Mesenchymal stem cell (in vitro differentiated cells and primary cell): ENCODE measurements around the gene IFNA6.

Experiments used
- DNase-seq: peaks from one replicate; pipeline ENCODE4 v3.0.0-alpha.2; 2013
- H2AFZ ChIP-seq: one replicate; pipeline ENCODE4 v1.6.1; 2013; ENCODE audit warnings: low read depth, mild to moderate bottlenecking, control low read depth, inconsistent platforms, low read length, moderate library complexity
- H2AK5ac ChIP-seq: 2 replicates; pipeline ENCODE4 v1.6.1; 2013; ENCODE audit warnings: low read length, moderate library complexity, mild to moderate bottlenecking, inconsistent platforms; ENCODE audit not compliant: severe bottlenecking
- H2BK120ac ChIP-seq: one replicate; pipeline ENCODE4 v1.6.1; 2013; ENCODE audit warnings: low read depth, mild to moderate bottlenecking, inconsistent platforms, low read length, moderate library complexity
- H2BK12ac ChIP-seq, 2 experiments: one replicate each; pipeline ENCODE4 v1.6.1; 2013; ENCODE audit warnings: inconsistent platforms in 2 of 2, low read length in 2 of 2, mild to moderate bottlenecking in 2 of 2, moderate library complexity in 2 of 2, control low read depth in 1 of 2
- H2BK15ac ChIP-seq: one replicate; pipeline ENCODE4 v1.6.1; 2013; ENCODE audit warnings: mild to moderate bottlenecking, low read depth, inconsistent platforms; ENCODE audit not compliant: poor library complexity, severe bottlenecking
- H2BK5ac ChIP-seq: 2 replicates; pipeline ENCODE4 v1.6.1; 2013; ENCODE audit warnings: low read depth, mild to moderate bottlenecking, low read length, control low read depth, inconsistent platforms; ENCODE audit not compliant: poor library complexity, severe bottlenecking
- H3K14ac ChIP-seq, 2 experiments: one replicate each; pipeline ENCODE4 v1.6.1; 2013; ENCODE audit warnings: inconsistent platforms in 2 of 2, low read length in 2 of 2, control low read depth in 1 of 2, mild to moderate bottlenecking in 1 of 2, moderate library complexity in 1 of 2
- H3K18ac ChIP-seq, 2 experiments: one replicate each; pipeline ENCODE4 v1.6.1; 2013; ENCODE audit warnings: inconsistent platforms in 2 of 2, low read length in 2 of 2, control low read depth in 1 of 2, low read depth in 1 of 2, mild to moderate bottlenecking in 1 of 2
- H3K23ac ChIP-seq, 2 experiments: one replicate each; pipeline ENCODE4 v1.6.1; 2013; ENCODE audit warnings: inconsistent platforms in 2 of 2, low read length in 2 of 2, mild to moderate bottlenecking in 2 of 2, moderate library complexity in 2 of 2, control low read depth in 1 of 2
- H3K27ac ChIP-seq: 2 replicates; pipeline ENCODE4 v1.5.1; 2013; ENCODE audit warnings: mild to moderate bottlenecking, moderate library complexity, low read length, control low read depth, inconsistent platforms; ENCODE audit not compliant: poor library complexity, severe bottlenecking
- H3K27me3 ChIP-seq, 2 experiments: 2 replicates each; pipeline versions ENCODE4 v1.6.1 to v1.7.0; 2013; ENCODE audit warnings: low read length in 2 of 2, mild to moderate bottlenecking in 2 of 2, moderate library complexity in 2 of 2, control low read depth in 1 of 2, inconsistent platforms in 1 of 2; ENCODE audit not compliant: control insufficient read depth in 1 of 2, insufficient read depth in 1 of 2
- H3K36me3 ChIP-seq, 2 experiments: 2 replicates each; pipeline versions ENCODE4 v1.6.1 to v1.7.0; 2013; ENCODE audit warnings: low read length in 2 of 2, control low read depth in 1 of 2, inconsistent platforms in 1 of 2, low read depth in 1 of 2, mild to moderate bottlenecking in 1 of 2; ENCODE audit not compliant: insufficient read depth in 2 of 2, control insufficient read depth in 1 of 2
- H3K4ac ChIP-seq, 2 experiments: one replicate each; pipeline ENCODE4 v1.6.1; 2013; ENCODE audit warnings: inconsistent platforms in 2 of 2, low read length in 2 of 2, mild to moderate bottlenecking in 2 of 2, moderate library complexity in 2 of 2, control low read depth in 1 of 2, low read depth in 1 of 2
- H3K4me1 ChIP-seq: 2 replicates; pipeline ENCODE4 v1.6.1; 2013; ENCODE audit warnings: low read depth, low read length, control low read depth; ENCODE audit not compliant: control insufficient read depth, insufficient read depth
- H3K4me2 ChIP-seq: 2 replicates; pipeline ENCODE4 v1.6.1; 2013; ENCODE audit warnings: low read length, mild to moderate bottlenecking, inconsistent platforms; ENCODE audit not compliant: poor library complexity, severe bottlenecking
- H3K4me3 ChIP-seq, 2 experiments: 2 replicates each; pipeline versions ENCODE4 v1.5.1 to v1.7.0; 2013; ENCODE audit warnings: low read length in 2 of 2, mild to moderate bottlenecking in 2 of 2, control low read depth in 1 of 2, low read depth in 1 of 2; ENCODE audit not compliant: insufficient read depth in 1 of 2
- H3K79me1 ChIP-seq: replicated peaks from 2 replicates; pipeline ENCODE4 v1.6.1; 2013; ENCODE audit warnings: mild to moderate bottlenecking, control low read depth, low read length, inconsistent platforms; ENCODE audit not compliant: poor library complexity, severe bottlenecking
- H3K9ac ChIP-seq: 2 replicates; pipeline ENCODE4 v1.7.0; 2013; ENCODE audit warnings: mild to moderate bottlenecking, low read length, moderate library complexity
- H3K9me3 ChIP-seq: 2 replicates; pipeline ENCODE4 v1.7.0; 2013; ENCODE audit warnings: mild to moderate bottlenecking, low read length; ENCODE audit not compliant: control insufficient read depth
- H4K8ac ChIP-seq: one replicate; pipeline ENCODE4 v1.6.1; 2013; ENCODE audit warnings: inconsistent platforms, mild to moderate bottlenecking, low read length, moderate library complexity
- H4K91ac ChIP-seq: one replicate; pipeline ENCODE4 v1.6.1; 2013; ENCODE audit warnings: mild to moderate bottlenecking, low read length, inconsistent platforms
- WGBS: methylation state at CpG from one replicate; pipeline ENCODE4 v1.1.7; 2013; ENCODE audit warnings: mixed read lengths; 5-methylcytosine and 5-hydroxymethylcytosine counted together

IFNA6 gene

GRCh38 chr9:21326526-21327139 lies 24.1 kb downstream of the IFNA6 start:
- H2AFZ ChIP-seq: no peak overlapping the region
- no peak overlapping the region for H3K27ac ChIP-seq
- peaks cover 2% of the 10 kb centered on the region for H3K79me1 ChIP-seq
- no peaks in the 10 kb centered on the region for H3K9me3 ChIP-seq
- no peak overlapping the region for H2AK5ac ChIP-seq
- H2BK15ac ChIP-seq: no peak overlapping the region
- H4K91ac ChIP-seq: no peak overlapping the region
- no peak overlapping the region for H2BK12ac ChIP-seq
- no CpG with 5 or more reads among the region's 2 CpGs for WGBS
- no peaks in the 10 kb centered on the region for H3K27me3 ChIP-seq
- H3K18ac ChIP-seq: no peak overlapping the region
- H2BK5ac ChIP-seq: no peak overlapping the region
- H3K23ac ChIP-seq: no peak overlapping the region
- H3K14ac ChIP-seq: no peak overlapping the region
- H4K8ac ChIP-seq: no peak overlapping the region
- H2BK120ac ChIP-seq: no peak overlapping the region
- H3K4ac ChIP-seq: no peak overlapping the region
- H3K4me3 ChIP-seq: no peak overlapping the region
- H3K36me3 ChIP-seq: peaks cover 6 to 44% of the 10 kb centered on the region in 2 experiments
- peaks cover under 1% of the 10 kb centered on the region for H3K4me1 ChIP-seq
- peak overlapping the region; percentile 51 for H3K9ac ChIP-seq
- peak; percentile 63 for DNase-seq
- no peak overlapping the region for H3K4me2 ChIP-seq

- 95% methylated on average over 4 of the region's 4 CpGs for WGBS
- Histone ChIP-seq H3K4me1 (no peaks in the 10 kb centered on the region), H3K4me2 (no peak overlapping the region), H3K14ac (no peak overlapping the region), H2AK5ac (no peak overlapping the region), H3K79me1 (peaks cover 2% of the 10 kb centered on the region), H3K27me3 (no peaks in the 10 kb centered on the region), H4K8ac (no peak overlapping the region), H3K4me3 (no peak overlapping the region), H3K18ac (no peak overlapping the region), H2BK5ac (no peak overlapping the region), H3K27ac (no peak overlapping the region), H3K23ac (no peak overlapping the region), H2AFZ (no peak overlapping the region), H2BK12ac (no peak overlapping the region), H4K91ac (no peak overlapping the region), H3K9me3 (no peaks in the 10 kb centered on the region), H3K36me3 (peaks cover 10 to 50% of the 10 kb centered on the region in 2 experiments), H2BK120ac (no peak overlapping the region), H3K9ac (no peak overlapping the region), H2BK15ac (no peak overlapping the region), H3K4ac (no peak overlapping the region)
- no peak for DNase-seq
Measured at GRCh38 chr9:21324047-21324446, 26.6 kb downstream of the IFNA6 start.

- Histone ChIP-seq H2AK5ac (no peak overlapping the region), H3K23ac (no peak overlapping the region), H3K36me3 (peaks cover 10 to 46% of the 10 kb centered on the region in 2 experiments), H2BK5ac (no peak overlapping the region), H3K4me1 (no peaks in the 10 kb centered on the region), H2BK120ac (no peak overlapping the region), H3K9ac (no peak overlapping the region), H4K8ac (no peak overlapping the region), H2BK15ac (no peak overlapping the region), H3K4me3 (no peak overlapping the region), H3K79me1 (peaks cover 2% of the 10 kb centered on the region), H2BK12ac (no peak overlapping the region), H3K14ac (no peak overlapping the region), H3K18ac (no peak overlapping the region), H2AFZ (no peak overlapping the region), H3K4me2 (no peak overlapping the region), H3K9me3 (no peaks in the 10 kb centered on the region), H3K27ac (no peak overlapping the region), H3K27me3 (no peaks in the 10 kb centered on the region), H3K4ac (no peak overlapping the region), H4K91ac (no peak overlapping the region)
- DNase-seq: no peak
- WGBS: 97% methylated on average over 5 of the region's 5 CpGs
Measured at GRCh38 chr9:21322911-21323461, 27.7 kb downstream of the IFNA6 start.

- 83% methylated on average over 2 of the region's 2 CpGs for WGBS
- Histone ChIP-seq H4K8ac (no peak overlapping the region), H3K4me2 (no peak overlapping the region), H3K36me3 (peaks cover 10 to 41% of the 10 kb centered on the region in 2 experiments), H3K14ac (no peak overlapping the region), H3K27me3 (peaks cover 0 to 5% of the 10 kb centered on the region in 2 experiments), H3K18ac (no peak overlapping the region), H3K4ac (no peak overlapping the region), H4K91ac (no peak overlapping the region), H3K4me3 (no peak overlapping the region), H2AK5ac (no peak overlapping the region), H3K23ac (no peak overlapping the region), H3K9me3 (no peaks in the 10 kb centered on the region), H2BK5ac (no peak overlapping the region), H3K9ac (no peak overlapping the region), H3K79me1 (peaks cover 2% of the 10 kb centered on the region), H3K27ac (no peak overlapping the region), H2BK12ac (no peak overlapping the region), H3K4me1 (no peaks in the 10 kb centered on the region), H2BK15ac (no peak overlapping the region), H2AFZ (no peak overlapping the region), H2BK120ac (no peak overlapping the region)
- no peak for DNase-seq
Measured at GRCh38 chr9:21320465-21320864, 30.2 kb downstream of the IFNA6 start.
